DMS114 treated with DMSO at 0.1 percent for 48 hours (cell line): ENCODE results near the gene CTDSP2.

Experiments
- DNase-seq: peaks from one replicate; lab custom pipeline; 2025; ENCODE audit not compliant: unreplicated experiment; lab: John Stamatoyannopoulos, UW

Gene CTDSP2

GRCh38 chr12:57817261-57817989, 29.1 kb downstream of the CTDSP2 start:
- DNase-seq = no peak

- DNase-seq = no peak
Measured at GRCh38 chr12:57816855-57817151, 29.7 kb downstream of the CTDSP2 start.

GRCh38 chr12:57816001-57816854, 30.3 kb downstream of the CTDSP2 start:
- no peak for DNase-seq

GRCh38 chr12:57815177-57816000, 31.1 kb downstream of the CTDSP2 start:
- DNase-seq = no peak

- no peak for DNase-seq
Measured at GRCh38 chr12:57813971-57814772, 32.4 kb downstream of the CTDSP2 start.

GRCh38 chr12:57813111-57813970, 33.2 kb downstream of the CTDSP2 start:
- DNase-seq = no peak

- DNase-seq = no peak
Measured at GRCh38 chr12:57811028-57811755, 35.3 kb downstream of the CTDSP2 start.

GRCh38 chr12:57810450-57810849, 36.1 kb downstream of the CTDSP2 start:
- DNase-seq = no peak

GRCh38 chr12:57809425-57809824, 37.1 kb downstream of the CTDSP2 start:
- no peak for DNase-seq

GRCh38 chr12:57808351-57808750, 38.2 kb downstream of the CTDSP2 start:
- no peak for DNase-seq

GRCh38 chr12:57807285-57807684, 39.2 kb downstream of the CTDSP2 start:
- no peak for DNase-seq

- DNase-seq = no peak
Measured at GRCh38 chr12:57806677-57807076, 39.9 kb downstream of the CTDSP2 start.

- peak; percentile 45 for DNase-seq
Measured at GRCh38 chr12:57803319-57803893, 43.1 kb downstream of the CTDSP2 start.

GRCh38 chr12:57802607-57803006, 43.9 kb downstream of the CTDSP2 start:
- DNase-seq = no peak

GRCh38 chr12:57800965-57801364, 45.6 kb downstream of the CTDSP2 start:
- DNase-seq = no peak

GRCh38 chr12:57797933-57798332, 48.6 kb downstream of the CTDSP2 start:
- no peak for DNase-seq

- no peak for DNase-seq
Measured at GRCh38 chr12:57796996-57797395, 49.5 kb downstream of the CTDSP2 start.

GRCh38 chr12:57795354-57795753, 51.2 kb downstream of the CTDSP2 start:
- no peak for DNase-seq

- no peak for DNase-seq
Measured at GRCh38 chr12:57793920-57794319, 52.6 kb downstream of the CTDSP2 start.
